Natural killer cell (primary cell): ENCODE data around the gene PRCD. TPM values are rescaled to one million over a fixed set of nuclear protein-coding genes. Genes with fewer than 3 reads are reported as not detected.

ENCODE experiments used
- ATAC-seq, 3 donors: fragments of 150-1000 bp in 2 of 3; fragments of 200-7000 bp in 1 of 3; cut with Tn5 transposase; 1 replicate in 1 of 3; 2 replicates in 2 of 3; pipeline ENCODE4 v1.10.0; 2021; ENCODE audit warnings: mild to moderate bottlenecking in 2 of 3, moderate library complexity in 2 of 3
- DNase-seq, 2 donors: peaks; one replicate each; pipeline versions ENCODE4 v3.0.0 to v3.0.0-alpha.2; 2013 to 2021; ENCODE audit warnings: mixed read lengths in 1 of 2
- H3K27ac ChIP-seq: one replicate; pipeline ENCODE4 v1.5.1; 2013; ENCODE audit warnings: mild to moderate bottlenecking, low read length
- H3K27me3 ChIP-seq: one replicate; pipeline ENCODE4 v1.6.1; 2013; ENCODE audit warnings: low read length; ENCODE audit not compliant: control insufficient read depth, insufficient read depth
- H3K36me3 ChIP-seq: one replicate; pipeline ENCODE4 v1.6.1; 2013; ENCODE audit warnings: low read length; ENCODE audit not compliant: control insufficient read depth, insufficient read depth
- H3K4me1 ChIP-seq: one replicate; pipeline ENCODE4 v1.6.1; 2013; ENCODE audit warnings: low read length; ENCODE audit not compliant: control insufficient read depth, insufficient read depth
- H3K4me3 ChIP-seq: one replicate; pipeline ENCODE4 v1.5.1; 2013; ENCODE audit warnings: low read length
- H3K9me3 ChIP-seq: one replicate; pipeline ENCODE4 v1.6.1; 2013; ENCODE audit warnings: low read length; ENCODE audit not compliant: control insufficient read depth, insufficient read depth
- H3K27ac Mint-ChIP-seq, 2 donors: one replicate each; pipeline ENCODE4 v1.8.0; 2022; ENCODE audit warnings: mild to moderate bottlenecking in 2 of 2, mixed read lengths in 2 of 2, moderate library complexity in 1 of 2
- H3K27me3 Mint-ChIP-seq, 2 donors: one replicate each; pipeline ENCODE4 v1.8.0; 2022; ENCODE audit warnings: low read depth in 2 of 2, mixed read lengths in 2 of 2
- H3K36me3 Mint-ChIP-seq: one replicate; pipeline ENCODE4 v1.8.0; 2022; ENCODE audit warnings: mixed read lengths
- H3K4me1 Mint-ChIP-seq, 2 donors: one replicate each; pipeline ENCODE4 v1.8.0; 2022; ENCODE audit warnings: mixed read lengths in 2 of 2
- H3K4me3 Mint-ChIP-seq: one replicate; pipeline ENCODE4 v1.8.0; 2022; ENCODE audit warnings: mild to moderate bottlenecking, moderate library complexity, mixed read lengths
- H3K9me3 Mint-ChIP-seq, 2 donors: one replicate each; pipeline ENCODE4 v1.8.0; 2022; ENCODE audit warnings: mixed read lengths in 2 of 2
- WGBS: methylation state at CpG from one replicate; pipeline ENCODE4 v1.1.7; 2013; ENCODE audit warnings: missing lambda C conversion rate; ENCODE audit not compliant: insufficient coverage; 5-methylcytosine and 5-hydroxymethylcytosine counted together
- intact Hi-C: fragments of 100-400 bp; cut with micrococcal nuclease; formaldehyde crosslinking; loops from one replicate; pipeline ENCODE4 v1.14.2; 2022
- total RNA-seq, 4 donors: library from RNA; stranded (reverse); fragments of 120-200 nt in 1 of 4; gene quantifications; one replicate each; pipeline versions ENCODE4 v1.2.3 to v1.2.4, GENCODE V29; 2013 to 2022
- TF ChIP-seq, protein P1 (sequence below): fragments of 200-600 bp; IDR thresholded peaks from one replicate; pipeline ENCODE4 v1.8.0; 2022; ENCODE audit warnings: antibody characterized with exemption

PRCD gene
- total RNA-seq, 3 donors from 2014 or later (not counting 1 experiment from before 2014, with no cell fraction given), result 0.77 to 1.1 (median 0.82) TPM

DNA sequence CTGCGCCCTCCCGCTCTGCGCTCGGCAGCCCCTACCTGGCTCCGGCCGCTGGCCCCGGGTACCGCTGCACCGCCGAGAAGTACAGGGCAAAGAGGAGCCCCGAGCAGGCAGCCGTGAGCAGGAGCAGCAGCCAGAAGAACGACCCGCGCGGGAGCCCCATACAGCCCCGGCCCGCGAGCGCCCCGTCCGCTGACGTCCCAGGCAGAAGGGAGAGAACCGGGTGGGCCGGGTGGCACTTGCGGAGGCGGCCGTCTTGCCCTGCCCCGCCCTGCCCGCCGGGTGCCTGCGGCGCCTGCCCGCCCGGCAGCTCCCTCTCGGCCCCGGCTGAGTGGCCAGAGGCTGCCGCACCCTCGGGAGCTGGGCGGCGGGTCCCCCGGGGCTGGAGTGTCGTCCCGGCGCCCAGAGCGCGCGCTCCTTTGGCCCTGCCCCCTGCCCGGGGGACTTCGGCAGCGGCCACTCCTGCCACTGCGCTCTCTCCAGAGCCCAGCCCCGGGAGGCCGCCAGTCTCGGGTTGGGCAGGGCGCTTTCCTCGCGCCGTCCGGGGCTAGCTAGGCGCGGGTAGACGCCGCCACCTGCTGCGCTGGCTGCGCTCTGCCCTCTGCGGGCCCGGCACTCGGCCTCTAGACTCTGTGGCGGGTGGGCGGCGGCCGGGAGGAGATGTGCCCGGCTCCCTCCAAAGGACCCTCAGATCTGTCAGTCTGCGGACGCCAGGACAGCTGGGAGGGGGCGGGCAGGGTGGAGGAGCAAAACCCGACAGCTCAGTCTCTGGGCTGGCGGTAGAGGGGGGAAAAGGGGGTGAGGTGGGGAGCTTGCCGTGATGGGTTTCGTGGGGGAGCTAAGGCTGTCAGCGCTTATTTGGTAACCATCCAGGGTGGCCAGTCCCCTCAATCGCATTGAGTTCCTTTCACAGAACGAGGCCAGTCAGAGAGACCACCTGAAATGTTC is 46.1 kb downstream of the PRCD start, which contains the start of gene ST6GALNAC2:
Gene ST6GALNAC2, minus strand, starts transcription at position 212 of the 945 bp plus-strand sequence. Its CDS starts 52 bp downstream, at position 160.
- Mint-ChIP-seq H3K9me3 (no peaks in the 10 kb centered on the region), H3K36me3 (peaks cover 14% of the 10 kb centered on the region), H3K27me3 (peaks cover 45 to 47% of the 10 kb centered on the region in 2 donors), H3K4me3 (peak within 1 kb of the TSS; percentile 72), H3K27ac (no peak within 1 kb of the TSS), H3K4me1 (peaks cover 4% of the 10 kb centered on the region in 2 donors)
- 1% methylated on average over 84 of the region's 84 CpGs for WGBS
- Histone ChIP-seq H3K4me3 (peak within 1 kb of the TSS; percentile 40), H3K27ac (no peak within 1 kb of the TSS), H3K4me1 (peaks cover 22% of the 10 kb centered on the region), H3K9me3 (no peaks in the 10 kb centered on the region), H3K27me3 (peaks cover 24% of the 10 kb centered on the region), H3K36me3 (no peaks in the 10 kb centered on the region)
- TF ChIP-seq, protein P1, sequence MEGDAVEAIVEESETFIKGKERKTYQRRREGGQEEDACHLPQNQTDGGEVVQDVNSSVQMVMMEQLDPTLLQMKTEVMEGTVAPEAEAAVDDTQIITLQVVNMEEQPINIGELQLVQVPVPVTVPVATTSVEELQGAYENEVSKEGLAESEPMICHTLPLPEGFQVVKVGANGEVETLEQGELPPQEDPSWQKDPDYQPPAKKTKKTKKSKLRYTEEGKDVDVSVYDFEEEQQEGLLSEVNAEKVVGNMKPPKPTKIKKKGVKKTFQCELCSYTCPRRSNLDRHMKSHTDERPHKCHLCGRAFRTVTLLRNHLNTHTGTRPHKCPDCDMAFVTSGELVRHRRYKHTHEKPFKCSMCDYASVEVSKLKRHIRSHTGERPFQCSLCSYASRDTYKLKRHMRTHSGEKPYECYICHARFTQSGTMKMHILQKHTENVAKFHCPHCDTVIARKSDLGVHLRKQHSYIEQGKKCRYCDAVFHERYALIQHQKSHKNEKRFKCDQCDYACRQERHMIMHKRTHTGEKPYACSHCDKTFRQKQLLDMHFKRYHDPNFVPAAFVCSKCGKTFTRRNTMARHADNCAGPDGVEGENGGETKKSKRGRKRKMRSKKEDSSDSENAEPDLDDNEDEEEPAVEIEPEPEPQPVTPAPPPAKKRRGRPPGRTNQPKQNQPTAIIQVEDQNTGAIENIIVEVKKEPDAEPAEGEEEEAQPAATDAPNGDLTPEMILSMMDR, result no peak
- intact Hi-C loops, result no loop called here
- ATAC-seq, result peak; percentile 78 to 85 (median 82)
- DNase-seq, result peak; percentile 23 to 72

DNA sequence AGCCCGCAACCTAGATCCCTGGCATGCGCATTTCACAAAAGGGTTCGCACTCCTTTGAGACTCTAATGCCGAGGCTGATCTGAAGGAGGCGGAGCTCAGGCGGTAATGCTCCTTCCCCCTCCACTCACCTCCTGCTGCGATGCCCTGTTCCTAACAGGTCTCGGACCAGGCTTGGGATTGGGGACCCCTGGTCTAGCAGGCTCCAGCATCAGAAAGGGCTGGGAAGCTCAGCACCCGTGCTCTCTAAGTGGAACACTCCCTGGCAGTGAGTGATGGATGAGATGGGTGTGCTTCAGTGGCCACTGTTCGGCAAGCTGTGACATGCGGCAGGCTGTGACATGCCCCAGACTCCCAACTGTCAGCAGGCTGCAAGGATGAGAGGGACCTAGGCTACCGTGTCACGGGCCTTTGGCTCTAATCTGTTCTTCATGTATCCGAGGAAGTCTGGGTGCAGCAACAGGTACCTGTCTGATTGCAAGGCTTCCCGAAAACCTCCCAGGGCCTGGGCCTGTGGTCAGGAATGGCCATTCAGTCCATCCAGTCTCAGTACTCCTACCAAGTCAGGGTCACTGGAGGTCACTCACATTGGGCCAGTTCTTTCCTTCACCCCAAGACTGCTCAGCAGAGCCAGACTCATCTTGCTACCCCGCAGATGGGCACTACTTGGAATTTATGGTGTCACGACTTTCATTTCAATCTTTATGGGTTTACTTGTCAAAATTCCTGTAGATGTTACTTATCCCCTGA is 47.1 kb downstream of the PRCD start:
- 40% methylated on average over 17 of the region's 17 CpGs for WGBS
- H3K27me3 ChIP-seq, result peaks cover 24% of the 10 kb centered on the region
- no peak overlapping the region for H3K27ac ChIP-seq
- Mint-ChIP-seq H3K36me3 (peaks cover 14% of the 10 kb centered on the region), H3K27me3 (peaks cover 45 to 47% of the 10 kb centered on the region in 2 donors), H3K4me1 (peaks cover 4% of the 10 kb centered on the region in 2 donors), H3K4me3 (peak overlapping the region; percentile 72), H3K9me3 (no peaks in the 10 kb centered on the region), H3K27ac (no peak overlapping the region)
- ATAC-seq (no peak), DNase-seq (peak in 1 of 2 donors; percentile 42)
- peaks cover 22% of the 10 kb centered on the region for H3K4me1 ChIP-seq
- no peaks in the 10 kb centered on the region for H3K36me3 ChIP-seq
- no peak overlapping the region for H3K4me3 ChIP-seq
- TF ChIP-seq, protein P1, result no peak
- intact Hi-C loops, result no loop called here
- no peaks in the 10 kb centered on the region for H3K9me3 ChIP-seq

DNA sequence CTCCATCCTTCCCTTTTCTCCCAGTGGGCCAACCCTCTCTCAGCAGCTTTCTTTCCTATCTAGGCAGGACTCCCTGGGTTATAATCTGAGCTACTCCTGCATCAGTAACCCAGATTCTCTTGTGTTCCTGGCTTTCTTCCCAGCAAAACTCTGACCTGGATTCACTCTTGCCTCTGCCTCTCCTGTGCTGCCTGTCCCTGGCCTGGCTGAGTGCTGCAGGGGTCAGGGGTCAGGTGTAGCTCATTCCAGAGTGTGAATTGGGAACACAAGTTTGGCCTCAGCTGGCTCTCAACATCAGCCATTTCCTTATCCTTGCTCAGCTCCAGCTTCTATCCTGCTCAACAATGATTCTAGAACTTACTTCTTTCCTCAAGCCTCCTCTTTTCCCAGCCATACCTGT is 48.3 kb downstream of the PRCD start:
- no peaks in the 10 kb centered on the region for H3K36me3 ChIP-seq
- DNase-seq (no peak), ATAC-seq (no peak)
- peaks cover 24% of the 10 kb centered on the region for H3K27me3 ChIP-seq
- TF ChIP-seq, protein P1, result no peak
- intact Hi-C loops, result no loop called here
- Mint-ChIP-seq H3K27ac (no peak overlapping the region), H3K9me3 (no peaks in the 10 kb centered on the region), H3K4me1 (peaks cover 4% of the 10 kb centered on the region in 2 donors), H3K4me3 (peak overlapping the region; percentile 35), H3K27me3 (peaks cover 37 to 43% of the 10 kb centered on the region in 2 donors), H3K36me3 (peaks cover 14% of the 10 kb centered on the region)
- no peaks in the 10 kb centered on the region for H3K9me3 ChIP-seq
- peaks cover 22% of the 10 kb centered on the region for H3K4me1 ChIP-seq
- no peak overlapping the region for H3K4me3 ChIP-seq
- H3K27ac ChIP-seq, result no peak overlapping the region
